ENCODE measurements around the gene RAG1. TPM values are rescaled to one million over a fixed set of nuclear protein-coding genes. Genes with fewer than 3 reads are reported as not detected.

The RAG1 gene
- total RNA-seq, 1 donor from 2014 or later = 0.99 TPM

DNA sequence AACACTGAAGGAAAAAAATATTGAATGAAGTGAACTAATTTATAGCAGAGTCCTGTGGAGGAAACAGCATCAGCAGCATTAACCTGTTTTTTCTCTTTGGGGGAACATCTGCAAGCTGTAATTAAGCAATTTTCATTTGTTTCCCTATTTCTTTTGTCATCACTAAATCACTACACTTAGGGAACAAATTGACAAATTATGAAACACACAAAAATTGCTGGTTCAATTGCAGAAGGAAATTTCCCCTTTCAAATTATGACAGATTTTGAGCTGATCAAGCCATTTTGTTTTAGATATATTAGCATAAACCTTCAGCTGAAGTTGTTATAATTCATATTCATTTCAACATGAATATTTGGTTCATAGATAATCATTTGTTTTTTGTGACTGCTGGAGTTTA is 52.4 kb downstream of the RAG1 start:
- Mint-ChIP-seq H3K27ac (no peak overlapping the region), H3K27me3 (no peaks in the 10 kb centered on the region), H3K4me1 (ENCODE audit: unreplicated experiment) (peaks cover 18% of the 10 kb centered on the region), H3K4me3 (no peak overlapping the region), H3K36me3 (no peaks in the 10 kb centered on the region), H3K9me3 (no peaks in the 10 kb centered on the region)
- no peak for DNase-seq (ENCODE audit: extremely low spot score, unreplicated experiment)
- no peak for TF ChIP-seq CTCF (conservative IDR thresholded peaks at IDR 0.05)

GRCh38 chr11:36622431-36623136 is 54.8 kb downstream of the RAG1 start:
- H3K27me3 Mint-ChIP-seq = no peaks in the 10 kb centered on the region
- TF ChIP-seq CTCF (conservative IDR thresholded peaks at IDR 0.05) = peak; percentile 61
- no peak for DNase-seq (ENCODE audit: extremely low spot score, unreplicated experiment)
- H3K4me1 Mint-ChIP-seq (ENCODE audit: unreplicated experiment) = peaks cover 18% of the 10 kb centered on the region
- no peaks in the 10 kb centered on the region for H3K9me3 Mint-ChIP-seq
- no peaks in the 10 kb centered on the region for H3K36me3 Mint-ChIP-seq
- H3K27ac Mint-ChIP-seq = no peak overlapping the region
- no peak overlapping the region for H3K4me3 Mint-ChIP-seq

DNA sequence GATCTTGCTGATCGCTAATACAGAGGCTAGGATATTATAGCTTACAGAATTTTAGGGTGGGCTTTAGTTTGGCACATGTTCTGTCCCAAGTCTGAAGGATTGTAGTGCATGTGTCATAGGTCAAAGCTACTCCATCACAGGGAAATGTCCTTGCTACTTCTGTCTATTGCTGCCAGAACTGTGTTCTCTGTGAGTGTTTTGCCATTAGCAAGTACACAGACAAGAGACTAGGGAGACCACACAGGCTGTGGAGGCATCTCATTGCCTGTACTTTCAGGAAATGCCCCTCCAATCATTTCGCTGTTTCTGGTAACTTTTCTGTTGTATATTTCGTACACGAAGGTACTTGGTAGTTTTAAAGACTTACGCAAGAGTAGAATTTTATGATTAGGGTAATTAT is 55.7 kb downstream of the RAG1 start:
- peaks cover 20% of the 10 kb centered on the region for H3K4me1 Mint-ChIP-seq (ENCODE audit: unreplicated experiment)
- H3K27ac Mint-ChIP-seq = no peak overlapping the region
- no peak overlapping the region for H3K4me3 Mint-ChIP-seq
- H3K27me3 Mint-ChIP-seq = no peaks in the 10 kb centered on the region
- no peaks in the 10 kb centered on the region for H3K9me3 Mint-ChIP-seq
- DNase-seq (ENCODE audit: extremely low spot score, unreplicated experiment) = no peak
- no peak for TF ChIP-seq CTCF (conservative IDR thresholded peaks at IDR 0.05)
- no peaks in the 10 kb centered on the region for H3K36me3 Mint-ChIP-seq

- H3K36me3 Mint-ChIP-seq = no peaks in the 10 kb centered on the region
- no peak for TF ChIP-seq CTCF (conservative IDR thresholded peaks at IDR 0.05)
- no peak overlapping the region for H3K4me3 Mint-ChIP-seq
- no peaks in the 10 kb centered on the region for H3K9me3 Mint-ChIP-seq
- DNase-seq (ENCODE audit: extremely low spot score, unreplicated experiment) = no peak
- peaks cover 15% of the 10 kb centered on the region for H3K4me1 Mint-ChIP-seq (ENCODE audit: unreplicated experiment)
- no peaks in the 10 kb centered on the region for H3K27me3 Mint-ChIP-seq
- no peak overlapping the region for H3K27ac Mint-ChIP-seq
These were observed 59.2 kb downstream of the RAG1 start for GRCh38 chr11:36627006-36627405.

GRCh38 chr11:36627471-36627870 is 59.7 kb downstream of the RAG1 start:
- Mint-ChIP-seq H3K27ac (no peak overlapping the region), H3K9me3 (no peaks in the 10 kb centered on the region), H3K36me3 (no peaks in the 10 kb centered on the region), H3K4me1 (ENCODE audit: unreplicated experiment) (peaks cover 15% of the 10 kb centered on the region), H3K27me3 (no peaks in the 10 kb centered on the region), H3K4me3 (no peak overlapping the region)
- TF ChIP-seq CTCF (conservative IDR thresholded peaks at IDR 0.05) = no peak
- no peak for DNase-seq (ENCODE audit: extremely low spot score, unreplicated experiment)
